ENCODE measurements around the gene ATMIN. TPM values are rescaled to one million over a fixed set of nuclear protein-coding genes. Genes with fewer than 3 reads are reported as not detected.

The ATMIN gene
- total RNA-seq, 4 donors from 2014 or later = 30.7 to 65.0 (median 45.5) TPM

DNA sequence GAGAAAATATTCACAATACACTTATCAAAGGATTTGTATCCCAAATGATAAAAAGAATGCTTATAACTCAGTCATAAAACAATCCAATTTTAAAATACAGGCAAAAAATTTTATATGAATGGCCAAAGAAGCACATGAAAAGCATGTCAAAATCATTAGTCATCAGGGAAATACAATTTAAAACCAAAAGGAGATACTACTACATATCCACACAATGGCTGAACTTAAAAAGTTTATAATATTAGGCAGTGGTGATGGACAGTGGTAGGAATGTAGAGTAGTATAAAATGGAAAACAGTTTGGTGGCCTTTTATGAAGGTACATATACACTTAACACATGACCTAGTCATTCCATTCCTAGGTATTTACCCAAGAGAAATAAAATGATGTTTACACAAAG is 41.2 kb upstream of the ATMIN start:
- DNase-seq (ENCODE audit: low spot score in 2 of 2) = no peak
- Histone ChIP-seq H3K27me3 (no peaks in the 10 kb centered on the region), H3K4me3 (no peak overlapping the region), H3K4me1 (peaks cover 4% of the 10 kb centered on the region), H3K27ac (no peak overlapping the region), H3K36me3 (no peaks in the 10 kb centered on the region), H3K9me3 (no peaks in the 10 kb centered on the region)
- TF ChIP-seq CTCF (IDR thresholded peaks at IDR 0.05) (no peak), POLR2A (IDR thresholded peaks at IDR 0.05) (no peak), EP300 (IDR thresholded peaks at IDR 0.05) (no peak), POLR2AphosphoS5 (IDR thresholded peaks at IDR 0.05) (no peak)

DNA sequence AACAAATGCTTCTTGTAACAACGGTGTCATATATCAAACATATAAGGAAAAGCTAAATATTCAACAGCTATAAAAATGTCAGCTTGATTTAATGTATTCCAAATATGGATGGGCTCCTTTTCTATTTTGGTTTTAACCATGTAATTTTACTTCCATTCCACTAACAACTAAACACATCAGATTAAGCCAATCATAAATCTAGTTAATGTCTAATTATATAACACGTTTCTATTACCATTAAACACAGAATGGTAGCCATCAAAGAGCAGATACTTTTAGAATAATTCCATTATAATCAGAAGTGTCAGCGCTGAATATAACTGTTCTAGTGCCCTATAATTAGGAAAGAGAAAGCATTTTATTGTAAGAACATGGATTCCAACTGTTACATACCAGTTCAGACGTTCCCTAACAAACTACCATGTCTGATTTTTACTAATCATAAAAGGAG is 38.9 kb upstream of the ATMIN start:
- no peaks in the 10 kb centered on the region for H3K9me3 ChIP-seq
- TF ChIP-seq POLR2AphosphoS5 (IDR thresholded peaks at IDR 0.05) = no peak
- no peak for TF ChIP-seq CTCF (IDR thresholded peaks at IDR 0.05)
- TF ChIP-seq POLR2A (IDR thresholded peaks at IDR 0.05) = no peak
- no peak for TF ChIP-seq EP300 (IDR thresholded peaks at IDR 0.05)
- WGBS = 43% methylated on average over 4 of the region's 4 CpGs
- DNase-seq (ENCODE audit: low spot score in 2 of 2) = no peak
- no peaks in the 10 kb centered on the region for H3K27me3 ChIP-seq
- H3K4me3 ChIP-seq = peak overlapping the region; percentile 15
- peaks cover 4% of the 10 kb centered on the region for H3K4me1 ChIP-seq
- no peak overlapping the region for H3K27ac ChIP-seq
- H3K36me3 ChIP-seq = no peaks in the 10 kb centered on the region

DNA sequence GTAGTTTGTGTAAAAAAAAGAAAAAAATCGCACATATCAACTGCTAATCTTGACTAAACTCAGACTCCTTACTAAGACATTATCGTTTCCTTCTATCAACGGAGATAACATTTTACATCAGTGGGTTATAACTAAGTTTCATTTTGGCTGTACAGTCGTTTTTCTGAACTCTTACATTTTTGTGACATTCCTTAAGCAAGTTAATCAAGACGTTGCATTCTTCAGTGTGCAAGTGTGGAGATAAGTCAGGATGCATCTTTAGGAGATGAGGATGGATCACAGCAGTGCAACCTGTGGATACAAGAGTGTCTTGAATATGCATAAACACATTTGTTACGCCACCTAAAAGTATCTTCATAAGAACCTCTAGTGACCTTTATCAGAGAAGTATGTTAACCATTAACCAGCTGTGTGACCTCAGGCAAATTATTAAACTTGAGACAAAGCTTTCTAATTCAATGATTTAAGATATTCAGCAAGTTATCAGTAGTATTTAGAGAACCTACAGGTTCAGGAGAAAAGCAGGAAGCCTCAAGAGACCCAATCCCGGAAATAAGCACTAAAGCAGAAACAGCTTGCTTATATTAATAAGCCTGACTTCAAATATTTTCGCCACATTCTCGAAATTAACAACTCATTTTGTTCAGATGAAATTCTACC is 38.4 kb upstream of the ATMIN start:
- peak overlapping the region; percentile 15 for H3K4me3 ChIP-seq
- H3K27me3 ChIP-seq = no peaks in the 10 kb centered on the region
- DNase-seq (ENCODE audit: low spot score in 2 of 2) = no peak
- TF ChIP-seq EP300 (IDR thresholded peaks at IDR 0.05) (no peak), POLR2A (IDR thresholded peaks at IDR 0.05) (no peak), CTCF (IDR thresholded peaks at IDR 0.05) (no peak), POLR2AphosphoS5 (IDR thresholded peaks at IDR 0.05) (no peak)
- 53% methylated on average over 9 of the region's 9 CpGs for WGBS
- H3K4me1 ChIP-seq = peaks cover 4% of the 10 kb centered on the region
- no peaks in the 10 kb centered on the region for H3K36me3 ChIP-seq
- H3K9me3 ChIP-seq = no peaks in the 10 kb centered on the region
- H3K27ac ChIP-seq = no peak overlapping the region

GRCh38 chr16:80997964-80998620 is 37.5 kb upstream of the ATMIN start:
- no peaks in the 10 kb centered on the region for H3K27me3 ChIP-seq
- no peak for DNase-seq (ENCODE audit: low spot score in 2 of 2)
- H3K36me3 ChIP-seq = no peaks in the 10 kb centered on the region
- TF ChIP-seq EP300 (IDR thresholded peaks at IDR 0.05) (no peak), POLR2A (IDR thresholded peaks at IDR 0.05) (no peak), POLR2AphosphoS5 (IDR thresholded peaks at IDR 0.05) (no peak), CTCF (IDR thresholded peaks at IDR 0.05) (no peak)
- H3K27ac ChIP-seq = no peak overlapping the region
- peak overlapping the region; percentile 15 for H3K4me3 ChIP-seq
- WGBS = 90% methylated on average over 7 of the region's 7 CpGs
- H3K4me1 ChIP-seq = no peaks in the 10 kb centered on the region
- no peaks in the 10 kb centered on the region for H3K9me3 ChIP-seq

DNA sequence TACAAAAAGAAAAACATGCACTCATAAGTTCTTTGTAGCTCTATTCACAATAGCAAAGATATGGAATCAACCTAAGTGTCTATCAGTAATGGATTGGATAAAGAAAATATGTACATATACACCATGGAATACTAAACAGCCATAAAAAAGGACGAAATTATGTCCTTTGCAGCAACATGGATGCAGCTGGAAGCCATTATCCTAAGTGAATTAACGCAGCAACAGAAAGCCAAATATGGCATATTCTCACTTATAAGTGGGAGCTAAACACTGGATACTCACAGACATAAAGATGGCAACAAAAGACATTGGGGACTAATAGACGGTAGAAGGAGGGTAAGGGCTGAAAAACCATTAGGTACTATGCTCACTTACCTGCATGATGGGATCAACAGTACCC is 34.8 kb upstream of the ATMIN start:
- no peaks in the 10 kb centered on the region for H3K36me3 ChIP-seq
- H3K27me3 ChIP-seq = no peaks in the 10 kb centered on the region
- WGBS = 98% methylated on average over 3 of the region's 3 CpGs
- no peak overlapping the region for H3K4me3 ChIP-seq
- peaks cover 19% of the 10 kb centered on the region for H3K4me1 ChIP-seq
- no peak overlapping the region for H3K27ac ChIP-seq
- H3K9me3 ChIP-seq = no peaks in the 10 kb centered on the region
- DNase-seq (ENCODE audit: low spot score in 2 of 2) = no peak
- TF ChIP-seq POLR2A (IDR thresholded peaks at IDR 0.05) = no peak
- TF ChIP-seq CTCF (IDR thresholded peaks at IDR 0.05) = no peak
- no peak for TF ChIP-seq EP300 (IDR thresholded peaks at IDR 0.05)
- TF ChIP-seq POLR2AphosphoS5 (IDR thresholded peaks at IDR 0.05) = no peak

Data from suprapubic skin (tissue), 4 donors.